Peyer's patch (tissue), 4 donors: ENCODE measurements around the gene ACTRT3. TPM values are rescaled to one million over a fixed set of nuclear protein-coding genes. Genes with fewer than 3 reads are reported as not detected.

ENCODE experiments used
- DNase-seq, 3 donors: peaks; one replicate each; pipeline ENCODE4 v3.0.0-alpha.2; 2017 to 2019
- H3K27ac ChIP-seq, 4 donors: fragments of 200-600 bp; sonication (generic); one replicate each; pipeline ENCODE4 v1.5.1; 2016 to 2019
- H3K27me3 ChIP-seq, 2 donors: fragments of 200-600 bp; sonication (generic); one replicate each; pipeline ENCODE4 v1.5.1; 2019
- H3K36me3 ChIP-seq, 3 donors: fragments of 200-600 bp; sonication (generic); one replicate each; pipeline ENCODE4 v1.5.1; 2016 to 2019
- H3K4me1 ChIP-seq, 4 donors: fragments of 200-600 bp; sonication (generic); one replicate each; pipeline ENCODE4 v1.5.1; 2016 to 2019
- H3K4me3 ChIP-seq, 4 donors: fragments of 200-600 bp; sonication (generic); 1 replicate in 3 of 4; 2 replicates in 1 of 4; pipeline ENCODE4 v1.5.1; 2016 to 2019; ENCODE audit warnings: mild to moderate bottlenecking in 1 of 4
- H3K9me3 ChIP-seq, 4 donors: fragments of 200-600 bp; sonication (generic); one replicate each; pipeline ENCODE4 v1.5.1; 2016 to 2019; ENCODE audit warnings: mild to moderate bottlenecking in 1 of 4
- POLR2A ChIP-seq, 2 donors: fragments of 450-650 bp; IDR thresholded peaks; one replicate each; pipeline ENCODE4 v1.5.1; 2017; ENCODE audit warnings: antibody characterized with exemption in 2 of 2, mild to moderate bottlenecking in 2 of 2, moderate library complexity in 2 of 2
- total RNA-seq, 4 donors: library from RNA; depleted of rRNA; stranded (reverse); fragments of >200 nt; gene quantifications; one replicate each; pipeline ENCODE4 v1.1.0, GENCODE V29; 2016
- TF ChIP-seq, protein P1 (sequence below), 6 experiments: fragments of 450-650 bp in 4 of 6; fragments of 200-600 bp in 2 of 6; sonication (generic) in 1 of 6; IDR thresholded peaks; one replicate each; pipeline ENCODE4 v1.5.1; 2017 to 2019; ENCODE audit warnings: antibody characterized with exemption in 6 of 6, mild to moderate bottlenecking in 3 of 6, moderate library complexity in 1 of 6

Gene ACTRT3
- total RNA-seq, 4 donors from 2014 or later: 1.4 to 1.7 (median 1.7) TPM; not detected in 1

GRCh38 chr3:169780742-169781141 is 11.4 kb upstream of the ACTRT3 start:
- Histone ChIP-seq H3K36me3 (peaks cover 0 to 96% (median 0%) of the 10 kb centered on the region in 3 donors), H3K27me3 (no peaks in the 10 kb centered on the region), H3K4me3 (no peak overlapping the region), H3K9me3 (no peaks in the 10 kb centered on the region), H3K27ac (no peak overlapping the region), H3K4me1 (peaks cover 0 to 11% (median 0%) of the 10 kb centered on the region in 4 donors)
- TF ChIP-seq, protein P1, sequence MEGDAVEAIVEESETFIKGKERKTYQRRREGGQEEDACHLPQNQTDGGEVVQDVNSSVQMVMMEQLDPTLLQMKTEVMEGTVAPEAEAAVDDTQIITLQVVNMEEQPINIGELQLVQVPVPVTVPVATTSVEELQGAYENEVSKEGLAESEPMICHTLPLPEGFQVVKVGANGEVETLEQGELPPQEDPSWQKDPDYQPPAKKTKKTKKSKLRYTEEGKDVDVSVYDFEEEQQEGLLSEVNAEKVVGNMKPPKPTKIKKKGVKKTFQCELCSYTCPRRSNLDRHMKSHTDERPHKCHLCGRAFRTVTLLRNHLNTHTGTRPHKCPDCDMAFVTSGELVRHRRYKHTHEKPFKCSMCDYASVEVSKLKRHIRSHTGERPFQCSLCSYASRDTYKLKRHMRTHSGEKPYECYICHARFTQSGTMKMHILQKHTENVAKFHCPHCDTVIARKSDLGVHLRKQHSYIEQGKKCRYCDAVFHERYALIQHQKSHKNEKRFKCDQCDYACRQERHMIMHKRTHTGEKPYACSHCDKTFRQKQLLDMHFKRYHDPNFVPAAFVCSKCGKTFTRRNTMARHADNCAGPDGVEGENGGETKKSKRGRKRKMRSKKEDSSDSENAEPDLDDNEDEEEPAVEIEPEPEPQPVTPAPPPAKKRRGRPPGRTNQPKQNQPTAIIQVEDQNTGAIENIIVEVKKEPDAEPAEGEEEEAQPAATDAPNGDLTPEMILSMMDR (IDR thresholded peaks at IDR 0.05): no peak
- TF ChIP-seq POLR2A (IDR thresholded peaks at IDR 0.05): no peak
- no peak for DNase-seq

- no peak overlapping the region for H3K4me3 ChIP-seq
- no peaks in the 10 kb centered on the region for H3K9me3 ChIP-seq
- peaks cover 0 to 29% (median 4%) of the 10 kb centered on the region in 4 donors for H3K4me1 ChIP-seq
- TF ChIP-seq POLR2A (IDR thresholded peaks at IDR 0.05): no peak
- TF ChIP-seq, protein P1 (IDR thresholded peaks at IDR 0.05): no peak
- H3K27ac ChIP-seq: no peak overlapping the region
- peaks cover 0 to 78% (median 0%) of the 10 kb centered on the region in 3 donors for H3K36me3 ChIP-seq
- no peak for DNase-seq
- H3K27me3 ChIP-seq: no peaks in the 10 kb centered on the region
Observed at GRCh38 chr3:169777822-169778221, 8.5 kb upstream of the ACTRT3 start.

DNA sequence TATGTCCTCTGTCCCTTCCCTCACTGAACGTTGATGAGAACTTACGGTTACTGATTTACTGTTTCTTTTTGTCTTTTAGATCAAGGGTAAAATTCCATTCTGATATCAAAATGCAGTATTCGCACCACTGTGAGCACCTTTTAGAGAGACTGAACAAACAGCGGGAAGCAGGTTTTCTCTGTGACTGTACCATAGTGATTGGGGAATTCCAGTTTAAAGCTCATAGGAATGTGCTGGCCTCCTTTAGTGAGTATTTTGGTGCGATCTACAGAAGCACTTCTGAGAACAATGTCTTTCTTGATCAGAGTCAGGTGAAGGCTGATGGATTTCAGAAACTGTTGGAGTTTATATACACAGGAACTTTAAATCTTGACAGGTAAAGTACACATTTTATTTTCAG is 4.8 kb upstream of the ACTRT3 start:
- Histone ChIP-seq H3K4me3 (peak overlapping the region in 3 of 4 donors; percentile 77 to 85 (median 77)), H3K9me3 (no peaks in the 10 kb centered on the region), H3K36me3 (peaks cover 0 to 42% (median 0%) of the 10 kb centered on the region in 3 donors), H3K27ac (peak overlapping the region in 2 of 4 donors; percentile 97 to 98), H3K27me3 (no peaks in the 10 kb centered on the region), H3K4me1 (peaks cover 0 to 29% (median 6%) of the 10 kb centered on the region in 4 donors)
- DNase-seq: no peak
- TF ChIP-seq, protein P1 (IDR thresholded peaks at IDR 0.05): no peak
- TF ChIP-seq POLR2A (IDR thresholded peaks at IDR 0.05): no peak

DNA sequence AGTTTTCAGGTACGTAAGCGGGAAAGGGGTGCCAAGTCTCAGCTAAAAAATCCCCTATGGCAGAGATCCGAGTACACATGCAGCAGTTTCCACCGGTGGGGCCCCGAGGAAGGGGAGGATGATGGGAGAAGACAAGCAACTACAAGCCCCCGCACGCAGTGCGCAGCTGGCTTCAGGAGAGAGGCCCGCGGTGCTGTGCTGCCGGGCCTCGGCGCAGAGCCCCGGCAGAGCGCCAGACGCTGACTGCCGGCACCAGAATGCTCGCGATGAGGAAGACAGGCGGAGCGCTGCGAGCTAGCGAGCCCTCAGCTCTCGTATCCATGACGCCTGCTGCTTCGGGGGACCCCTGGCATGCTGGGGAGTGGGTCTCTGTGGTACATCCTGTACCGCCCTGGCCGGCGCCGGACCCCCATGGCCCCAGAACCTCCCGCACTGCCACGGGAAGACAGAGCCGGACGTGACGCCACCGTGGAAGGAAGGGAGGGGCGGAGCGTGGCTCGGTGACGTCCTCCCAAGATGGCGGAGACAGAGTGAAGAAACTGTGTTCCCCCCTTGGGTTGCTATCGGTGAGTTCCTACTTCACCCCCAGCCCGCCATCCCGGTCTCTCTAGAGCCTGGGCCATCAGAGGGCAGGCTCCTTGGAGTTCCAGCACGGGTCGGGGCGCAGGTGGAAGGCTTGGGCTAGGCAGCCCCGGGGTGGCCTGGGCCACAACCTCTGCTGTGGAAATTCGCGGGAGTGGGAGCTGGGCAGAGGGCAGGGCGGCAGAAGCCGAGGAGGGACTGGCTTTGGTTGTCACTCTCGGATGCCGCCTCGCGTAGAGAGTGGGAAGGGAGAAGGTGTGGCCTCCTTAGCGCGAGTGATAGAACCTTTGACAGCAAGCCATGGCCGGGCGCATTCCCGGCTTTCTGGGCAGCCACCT is 3.8 kb upstream of the ACTRT3 start, which contains the start of gene MYNN:
MYNN (plus strand) TSS at position 500 of the 920 bp plus-strand sequence. CDS start 900 bp downstream, outside the sequence.
- DNase-seq: peak; percentile 95 to 98 (median 96)
- TF ChIP-seq, protein P1 (IDR thresholded peaks at IDR 0.05): peak in 4 of 6 experiments; percentile 10 to 36 (median 28)
- peak; percentile 98 to 99 for TF ChIP-seq POLR2A (IDR thresholded peaks at IDR 0.05)

DNA sequence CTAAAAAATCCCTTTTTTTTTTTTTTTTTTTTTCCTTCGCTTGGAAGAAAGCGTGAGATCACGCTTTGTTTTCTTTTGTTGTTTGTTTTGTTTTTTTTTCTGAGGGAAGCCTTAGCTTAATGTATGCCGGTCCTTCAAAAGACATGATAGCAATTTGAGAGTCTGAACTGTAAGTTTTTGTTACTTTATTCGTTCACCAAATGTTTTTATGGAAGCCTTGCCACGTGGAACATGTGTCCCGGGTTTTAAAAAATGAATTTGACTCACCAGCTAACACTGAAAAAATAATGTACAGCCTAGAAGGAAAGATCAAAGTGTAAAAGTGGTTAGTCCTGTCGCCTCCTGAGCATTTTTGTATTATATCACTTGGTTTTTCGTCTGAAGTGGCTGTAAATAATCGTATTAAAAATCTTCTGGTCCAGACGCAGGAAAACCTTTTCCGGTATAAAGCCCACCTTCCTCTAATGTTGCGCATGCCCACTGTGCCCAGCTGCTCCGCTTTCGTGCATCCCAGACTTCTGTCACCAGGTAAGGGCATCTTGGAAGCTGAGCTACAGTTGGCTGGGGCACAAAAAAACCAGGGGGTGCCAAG is 3.0 kb upstream of the ACTRT3 start:
- Histone ChIP-seq H3K36me3 (peaks cover 0 to 26% (median 0%) of the 10 kb centered on the region in 3 donors), H3K27me3 (no peaks in the 10 kb centered on the region), H3K9me3 (no peaks in the 10 kb centered on the region), H3K27ac (peak overlapping the region; percentile 97 to 99 (median 98)), H3K4me1 (peaks cover 0 to 29% (median 6%) of the 10 kb centered on the region in 4 donors), H3K4me3 (peak overlapping the region; percentile 75 to 85 (median 77))
- peak in 2 of 3 donors; percentile 69 to 84 for DNase-seq
- TF ChIP-seq POLR2A (IDR thresholded peaks at IDR 0.05): no peak
- TF ChIP-seq, protein P1 (IDR thresholded peaks at IDR 0.05): no peak

More for the DNA sequence above, 3.8 kb upstream of the ACTRT3 start, which contains the start of gene MYNN:
- peak within 1 kb of the TSS; percentile 75 to 85 (median 77) for H3K4me3 ChIP-seq
- no peaks in the 10 kb centered on the region for H3K9me3 ChIP-seq
- H3K27me3 ChIP-seq: no peaks in the 10 kb centered on the region
- peaks cover 0 to 33% (median 0%) of the 10 kb centered on the region in 3 donors for H3K36me3 ChIP-seq
- H3K4me1 ChIP-seq: peaks cover 0 to 29% (median 6%) of the 10 kb centered on the region in 4 donors
- H3K27ac ChIP-seq: peak within 1 kb of the TSS; percentile 97 to 99 (median 98)
